Gastrocnemius medialis (tissue), 4 donors: Measurements from ENCODE around the gene CFDP1. TPM values are rescaled to one million over a fixed set of nuclear protein-coding genes. Genes with fewer than 3 reads are reported as not detected.

Experiments used
- ATAC-seq, 2 donors: fragments of 150-250 bp; one replicate each; pipeline ENCODE4 v1.9.1; 2016
- DNase-seq, 2 donors: peaks; one replicate each; pipeline ENCODE4 v3.0.0-alpha.2; 2019
- H3K27ac ChIP-seq, 4 donors: fragments of 200-600 bp; sonication (generic); 1 replicate in 1 of 4; 2 replicates in 3 of 4; pipeline ENCODE4 v1.5.1; 2016 to 2018; ENCODE audit warnings: mild to moderate bottlenecking in 2 of 4, moderate library complexity in 1 of 4
- H3K27me3 ChIP-seq, 3 donors: fragments of 200-600 bp; sonication (generic) in 2 of 3; 1 replicate in 1 of 3; 2 replicates in 2 of 3; pipeline versions ENCODE4 v1.5.1 to v1.6.0; 2016 to 2019; ENCODE audit warnings: mild to moderate bottlenecking in 1 of 3, moderate library complexity in 1 of 3
- H3K36me3 ChIP-seq, 2 donors: fragments of 200-600 bp; sonication (generic) in 1 of 2; one replicate each; pipeline ENCODE4 v1.5.1; 2017 to 2018
- H3K4me1 ChIP-seq, 2 donors: fragments of 200-600 bp; sonication (generic) in 1 of 2; one replicate each; pipeline ENCODE4 v1.5.1; 2016 to 2017; ENCODE audit warnings: mild to moderate bottlenecking in 2 of 2
- H3K4me3 ChIP-seq, 4 donors: fragments of 200-600 bp; sonication (generic) in 3 of 4; 1 replicate in 1 of 4; 2 replicates in 3 of 4; pipeline ENCODE4 v1.5.1; 2016 to 2019; ENCODE audit warnings: mild to moderate bottlenecking in 2 of 4
- H3K9me3 ChIP-seq, 3 donors: fragments of 200-600 bp; sonication (generic) in 2 of 3; 1 replicate in 1 of 3; 2 replicates in 2 of 3; pipeline ENCODE4 v1.5.1; 2016 to 2019
- CTCF ChIP-seq, 5 experiments: fragments of 450-650 bp in 3 of 5; fragments of 200-600 bp in 2 of 5; sonication (generic) in 2 of 5; IDR thresholded peaks in 4 of 5; conservative IDR thresholded peaks in 1 of 5; 1 replicate in 4 of 5; 2 replicates in 1 of 5; pipeline ENCODE4 v1.5.1; 2016 to 2019; ENCODE audit warnings: antibody characterized with exemption in 5 of 5, mild to moderate bottlenecking in 3 of 5, moderate library complexity in 3 of 5
- POLR2A ChIP-seq, 2 donors: fragments of 450-650 bp; IDR thresholded peaks; one replicate each; pipeline ENCODE4 v1.6.1; 2017; ENCODE audit warnings: antibody characterized with exemption in 2 of 2, mild to moderate bottlenecking in 2 of 2, moderate library complexity in 2 of 2
- in situ Hi-C, 4 donors: fragments of 200-750 bp; cut with MboI; loops; one replicate each; pipeline versions ENCODE4 v1.15.0 to v1.8.0; 2017; ENCODE audit warnings: low sequenced_read_pairs in 4 of 4
- intact Hi-C: fragments of 100-400 bp; cut with DNase I; formaldehyde crosslinking; loops from one replicate; pipeline ENCODE4 v1.15.1; 2023; ENCODE audit warnings: low total_unique reads
- total RNA-seq, 4 donors: library from RNA; depleted of rRNA; stranded (reverse); fragments of >200 nt; gene quantifications; one replicate each; pipeline versions ENCODE4 v1.1.0 to v1.2.3, GENCODE V29; 2016

CFDP1 gene
- total RNA-seq, 4 donors from 2014 or later: 20.4 to 28.6 (median 24.2) TPM

- Histone ChIP-seq H3K36me3 (no peaks in the 10 kb centered on the region), H3K27me3 (no peaks in the 10 kb centered on the region), H3K27ac (no peak overlapping the region), H3K9me3 (no peaks in the 10 kb centered on the region), H3K4me1 (peaks cover 7 to 13% of the 10 kb centered on the region in 2 donors), H3K4me3 (no peak overlapping the region)
- TF ChIP-seq CTCF (IDR thresholded peaks at IDR 0.05 in 4 of 5, conservative IDR thresholded peaks at IDR 0.05 in 1 of 5) (no peak), POLR2A (IDR thresholded peaks at IDR 0.05) (no peak)
- DNase-seq (no peak), ATAC-seq (no peak)
- in situ Hi-C loops (no loop called here), intact Hi-C loops (no loop called here)
Observed at GRCh38 chr16:75336521-75336920, 96.8 kb downstream of the CFDP1 start.

GRCh38 chr16:75333721-75334163 lies 99.6 kb downstream of the CFDP1 start:
- no peak for TF ChIP-seq POLR2A (IDR thresholded peaks at IDR 0.05)
- no peak for TF ChIP-seq CTCF (IDR thresholded peaks at IDR 0.05 in 4 of 5, conservative IDR thresholded peaks at IDR 0.05 in 1 of 5)
- ATAC-seq (no peak), DNase-seq (no peak)
- Histone ChIP-seq H3K4me1 (no peaks in the 10 kb centered on the region), H3K36me3 (no peaks in the 10 kb centered on the region), H3K9me3 (no peaks in the 10 kb centered on the region), H3K27ac (no peak overlapping the region), H3K27me3 (no peaks in the 10 kb centered on the region), H3K4me3 (no peak overlapping the region)
- intact Hi-C loops (no loop called here), in situ Hi-C loops (no loop called here)

GRCh38 chr16:75329943-75330342 lies 103.4 kb downstream of the CFDP1 start:
- Histone ChIP-seq H3K36me3 (no peaks in the 10 kb centered on the region), H3K9me3 (no peaks in the 10 kb centered on the region), H3K4me1 (no peaks in the 10 kb centered on the region), H3K4me3 (no peak overlapping the region), H3K27ac (no peak overlapping the region), H3K27me3 (no peaks in the 10 kb centered on the region)
- in situ Hi-C loops (no loop called here), intact Hi-C loops (no loop called here)
- ATAC-seq (no peak), DNase-seq (no peak)
- TF ChIP-seq CTCF (IDR thresholded peaks at IDR 0.05 in 4 of 5, conservative IDR thresholded peaks at IDR 0.05 in 1 of 5) (no peak), POLR2A (IDR thresholded peaks at IDR 0.05) (no peak)

- intact Hi-C loops (no loop called here), in situ Hi-C loops (no loop called here)
- Histone ChIP-seq H3K4me3 (no peak overlapping the region), H3K27ac (no peak overlapping the region), H3K36me3 (no peaks in the 10 kb centered on the region), H3K27me3 (no peaks in the 10 kb centered on the region), H3K4me1 (no peaks in the 10 kb centered on the region), H3K9me3 (no peaks in the 10 kb centered on the region)
- ATAC-seq: no peak
- DNase-seq: no peak
- TF ChIP-seq CTCF (IDR thresholded peaks at IDR 0.05 in 4 of 5, conservative IDR thresholded peaks at IDR 0.05 in 1 of 5) (no peak), POLR2A (IDR thresholded peaks at IDR 0.05) (no peak)
Observed at GRCh38 chr16:75326333-75326732, 107.0 kb downstream of the CFDP1 start.

GRCh38 chr16:75323933-75324332 lies 109.4 kb downstream of the CFDP1 start:
- in situ Hi-C loops: no loop called here
- intact Hi-C loops: no loop called here
- H3K4me1 ChIP-seq: no peaks in the 10 kb centered on the region
- no peaks in the 10 kb centered on the region for H3K27me3 ChIP-seq
- DNase-seq: no peak
- no peaks in the 10 kb centered on the region for H3K9me3 ChIP-seq
- no peaks in the 10 kb centered on the region for H3K36me3 ChIP-seq
- no peak overlapping the region for H3K4me3 ChIP-seq
- H3K27ac ChIP-seq: no peak overlapping the region
- no peak for ATAC-seq
- TF ChIP-seq CTCF (IDR thresholded peaks at IDR 0.05 in 4 of 5, conservative IDR thresholded peaks at IDR 0.05 in 1 of 5): no peak
- TF ChIP-seq POLR2A (IDR thresholded peaks at IDR 0.05): no peak
